DMS79 (cell line): ENCODE measurements around the gene ANTXR1.

ENCODE experiments used
- DNase-seq: peaks from one replicate; lab custom pipeline; 2025; lab: John Stamatoyannopoulos, UW

ANTXR1 gene

DNA sequence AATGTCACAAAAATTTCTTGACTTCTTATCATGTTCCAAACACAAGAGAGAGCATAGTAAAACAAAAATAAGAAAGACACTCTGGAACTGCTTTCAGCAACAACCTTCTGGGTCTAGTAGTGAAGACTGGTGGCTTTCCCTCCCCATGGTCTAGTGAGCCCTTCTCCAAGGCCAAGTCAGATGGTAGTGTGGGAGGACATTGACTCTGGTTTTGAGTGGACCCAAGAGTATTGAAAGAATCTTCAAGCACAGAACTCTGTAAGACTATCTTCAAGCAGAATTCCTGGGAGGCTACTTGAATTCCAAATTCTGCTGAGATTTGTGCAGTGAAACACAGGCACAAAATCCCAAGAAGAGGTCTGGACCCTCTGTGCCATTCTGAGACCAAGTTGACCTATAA is 21.1 kb downstream of the ANTXR1 start:
- no peak for DNase-seq

DNA sequence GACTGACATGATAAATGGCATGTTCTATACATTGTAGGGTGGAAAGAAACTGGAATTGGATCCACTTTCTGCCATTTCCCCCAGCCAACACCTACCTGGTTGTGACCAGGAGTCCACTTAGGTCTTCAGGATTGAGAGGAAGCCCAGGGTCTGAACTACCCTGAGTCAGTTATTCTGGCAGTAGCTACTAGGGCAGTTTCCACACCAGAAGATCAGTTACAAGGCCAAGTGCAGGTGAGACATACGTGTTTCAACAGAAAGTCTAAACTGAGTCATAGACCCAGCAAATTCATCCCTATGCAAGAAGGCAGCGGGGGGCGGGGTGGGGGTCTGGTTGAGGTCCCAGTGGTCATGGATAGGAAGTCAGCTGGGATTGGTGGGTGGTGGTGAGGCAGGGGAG is 21.9 kb downstream of the ANTXR1 start:
- no peak for DNase-seq

DNA sequence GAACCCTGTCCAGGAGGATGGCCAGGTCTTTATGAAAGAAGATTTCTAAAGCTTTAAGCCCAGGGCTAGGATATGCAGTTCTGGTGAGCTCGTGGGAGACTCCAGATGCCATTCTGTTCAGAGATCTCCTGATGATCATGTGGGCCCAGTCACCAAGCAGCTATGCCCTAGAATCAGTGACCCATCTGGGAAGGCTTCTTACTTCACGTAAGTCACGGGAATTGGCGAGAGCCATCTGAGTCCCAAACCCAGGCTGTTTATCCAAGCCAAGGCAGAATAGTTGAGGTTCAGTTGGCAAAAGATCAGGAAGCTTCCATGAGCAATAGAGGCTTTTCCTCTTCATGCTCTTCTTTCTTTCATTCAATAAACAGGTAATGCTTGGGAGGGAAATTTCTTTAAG is 23.9 kb downstream of the ANTXR1 start:
- DNase-seq = no peak

DNA sequence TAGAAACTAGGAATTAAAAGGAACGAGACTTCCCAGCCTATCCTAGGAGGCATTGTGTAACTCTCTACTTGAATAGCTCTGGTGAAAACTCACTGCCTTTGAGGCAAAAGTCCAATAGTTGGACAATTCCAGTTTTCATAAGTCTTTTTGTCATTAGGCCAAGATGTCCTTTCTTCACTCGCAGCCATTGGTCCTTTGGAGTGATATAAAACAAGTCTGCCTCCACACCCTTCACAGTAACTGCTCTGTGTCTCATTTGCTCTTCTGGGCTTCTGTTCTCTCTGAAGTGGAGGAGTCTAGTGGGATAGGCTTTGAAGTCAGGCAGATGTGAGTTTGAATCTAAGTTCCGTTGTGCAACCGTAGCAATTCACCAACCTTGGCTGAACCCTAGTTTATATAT is 28.2 kb downstream of the ANTXR1 start:
- DNase-seq = no peak

DNA sequence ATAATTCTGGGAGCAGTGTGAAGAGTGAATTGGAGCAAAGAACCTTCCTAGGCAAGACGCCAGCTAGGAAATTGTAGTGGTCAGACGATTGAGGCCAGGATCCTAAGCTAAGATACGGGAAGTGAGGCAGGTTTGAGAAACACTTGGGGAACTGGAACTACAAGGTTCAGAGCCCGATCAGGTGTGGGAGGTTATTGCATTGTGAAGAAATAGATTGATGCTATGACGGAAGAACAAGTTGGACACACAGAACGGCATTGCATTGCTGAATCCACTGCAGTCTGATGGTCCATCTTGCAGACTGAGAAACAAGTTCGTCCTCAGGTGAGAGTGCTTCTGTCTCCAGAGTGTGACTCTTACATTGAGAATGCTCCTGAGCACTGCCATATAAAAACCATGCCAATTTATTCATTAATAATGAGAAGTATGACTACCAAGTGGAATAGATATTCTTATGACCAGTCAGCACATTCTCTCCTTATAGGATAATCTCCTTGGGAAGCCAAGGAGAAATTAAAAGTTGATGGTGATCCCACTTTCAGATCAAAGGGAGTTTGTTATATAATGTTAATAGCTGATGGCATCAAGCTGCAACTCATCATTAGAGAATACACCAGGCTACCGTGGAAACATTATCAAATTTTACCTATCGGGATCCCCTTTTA is 30.9 kb downstream of the ANTXR1 start:
- DNase-seq = no peak

DNA sequence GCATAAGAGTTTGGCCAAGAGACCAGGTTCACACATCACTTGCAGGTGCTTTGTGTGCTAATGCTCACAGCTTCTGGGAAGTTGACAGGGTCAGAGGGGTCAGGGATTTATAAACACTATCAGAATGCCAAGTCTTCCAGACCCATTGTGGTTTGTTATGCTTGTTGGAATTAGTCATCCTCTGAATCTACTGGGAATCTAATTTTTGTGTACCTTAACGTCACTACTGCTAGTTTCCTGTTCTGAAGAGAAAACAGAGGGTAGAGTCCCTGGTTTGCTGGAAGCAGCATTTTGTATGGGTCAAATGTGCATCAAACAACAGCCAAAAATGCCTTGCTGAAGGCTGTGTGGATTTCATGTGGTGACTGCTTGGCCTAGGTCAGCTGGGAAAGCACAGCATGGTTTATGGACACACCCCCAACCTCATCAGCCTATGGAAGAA is 33.3 kb downstream of the ANTXR1 start:
- no peak for DNase-seq

DNA sequence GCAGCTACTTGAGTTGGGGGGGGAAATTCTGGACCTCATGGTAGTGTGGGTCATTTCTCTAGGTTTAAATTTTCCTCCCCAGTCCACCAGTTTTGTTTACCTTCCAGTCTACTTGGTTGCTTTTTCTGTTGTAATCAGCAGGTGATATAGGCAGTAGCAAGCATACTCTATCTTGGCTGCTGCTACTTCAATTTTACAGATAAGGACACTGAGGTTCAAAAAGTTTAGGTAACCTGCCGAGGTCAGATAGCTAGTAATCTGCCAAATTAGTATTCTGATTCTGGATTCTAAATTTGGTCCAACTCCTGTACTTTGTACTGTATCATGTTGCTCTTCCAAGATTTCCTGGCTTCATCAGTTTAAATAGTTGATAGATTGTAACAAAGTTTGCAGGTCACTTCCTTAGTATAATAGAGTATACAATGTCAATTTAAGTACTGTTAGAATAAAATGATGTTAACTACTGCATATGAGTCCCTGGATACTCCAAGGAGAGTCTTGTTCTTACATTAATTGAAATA is 34.7 kb downstream of the ANTXR1 start:
- DNase-seq = no peak

DNA sequence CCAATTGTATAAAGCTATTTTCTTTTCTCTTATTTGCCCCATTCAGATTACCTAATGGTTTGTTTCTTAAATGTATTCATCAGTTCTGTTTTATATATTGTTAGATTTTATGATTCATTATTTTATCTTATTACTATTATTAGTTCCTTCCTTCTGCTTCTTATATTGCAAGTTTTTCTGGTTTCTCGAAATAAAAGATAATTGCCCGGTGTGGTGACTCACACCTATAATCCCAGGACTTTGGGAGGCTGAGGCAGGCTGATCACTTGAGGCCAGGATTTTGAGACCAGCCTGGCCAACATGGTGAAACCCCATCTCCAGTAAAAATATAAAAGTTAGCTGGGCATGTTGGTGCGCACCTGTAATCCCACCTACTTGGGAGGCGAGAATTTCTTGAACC is 37.8 kb downstream of the ANTXR1 start:
- DNase-seq = no peak

DNA sequence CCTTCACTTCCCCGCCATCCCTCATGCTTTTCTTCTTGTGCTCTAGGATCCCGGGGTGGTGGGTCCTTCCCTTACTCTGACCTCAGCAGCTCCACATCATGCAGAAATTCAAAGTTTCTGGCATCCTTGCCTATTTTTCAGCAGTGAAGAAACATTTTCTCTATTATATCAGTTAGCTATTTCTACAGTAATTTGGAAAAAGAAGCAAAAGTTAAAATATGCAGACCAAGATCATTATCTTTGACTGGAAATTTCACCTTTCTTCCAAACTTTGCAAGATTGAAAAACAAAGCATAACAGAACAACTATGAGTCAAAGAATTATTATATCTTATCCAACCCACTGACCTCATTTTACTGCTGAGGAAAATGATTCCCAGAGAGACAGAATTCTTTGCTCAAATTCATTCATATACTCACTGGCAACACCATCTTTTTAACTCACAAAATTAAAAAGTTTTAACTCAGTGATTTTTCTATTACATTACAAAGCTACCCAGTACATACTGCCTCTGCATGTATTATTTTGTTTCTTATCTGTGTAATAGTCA is 40.5 kb downstream of the ANTXR1 start:
- no peak for DNase-seq

DNA sequence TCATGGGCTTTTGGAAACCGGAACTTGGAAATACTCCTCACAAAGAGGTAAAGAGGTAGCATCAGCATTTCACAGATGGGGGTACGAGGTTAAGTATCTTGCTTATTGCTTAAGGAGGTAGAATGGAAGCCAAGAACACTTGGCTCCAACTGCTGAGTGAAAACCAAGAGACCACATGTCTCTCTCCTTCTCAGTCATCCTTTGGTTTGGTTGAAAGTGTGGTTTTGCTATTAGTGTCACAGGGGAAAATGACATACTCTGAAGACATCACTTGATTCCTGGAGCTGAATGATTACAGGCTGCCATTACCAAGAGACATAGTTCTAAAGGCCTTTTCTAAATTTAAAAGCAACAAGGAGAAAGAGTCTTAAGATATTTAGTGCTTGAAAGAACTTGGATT is 41.5 kb downstream of the ANTXR1 start:
- DNase-seq = no peak

DNA sequence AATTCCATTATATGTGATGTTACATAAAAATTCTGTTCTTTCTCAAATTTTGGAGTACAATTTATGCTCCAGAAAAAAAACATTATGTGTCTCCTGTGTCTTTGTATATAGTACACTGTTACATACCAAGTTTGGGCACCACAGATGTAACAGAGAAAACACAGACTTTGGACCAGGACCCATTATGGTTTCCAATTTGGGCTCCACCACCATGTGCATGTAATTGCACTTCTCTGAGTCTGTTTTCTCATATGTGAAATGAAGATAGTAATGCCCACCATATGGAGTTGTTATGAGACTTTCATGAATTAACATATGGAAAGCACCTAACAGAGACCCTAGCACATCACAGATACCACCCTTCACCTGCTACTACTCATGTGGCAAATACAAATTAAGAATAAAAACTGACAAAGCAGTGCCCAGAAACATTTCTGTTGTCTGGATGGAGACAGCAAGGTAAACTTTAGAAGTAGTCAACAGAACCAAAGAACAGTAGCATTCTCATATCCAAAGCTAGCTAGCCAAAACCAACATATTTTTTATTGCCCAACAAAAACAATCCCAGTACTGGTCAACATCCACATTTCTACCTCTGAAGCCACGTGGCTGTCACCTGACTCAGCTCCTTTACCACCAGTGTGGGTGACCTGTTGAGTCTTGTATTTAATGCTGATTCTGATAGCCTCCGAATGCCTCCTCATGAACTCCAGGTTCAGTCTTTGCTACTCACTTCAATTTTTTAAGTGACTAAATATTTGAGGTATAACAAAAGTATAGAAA is 42.9 kb downstream of the ANTXR1 start:
- no peak for DNase-seq

DNA sequence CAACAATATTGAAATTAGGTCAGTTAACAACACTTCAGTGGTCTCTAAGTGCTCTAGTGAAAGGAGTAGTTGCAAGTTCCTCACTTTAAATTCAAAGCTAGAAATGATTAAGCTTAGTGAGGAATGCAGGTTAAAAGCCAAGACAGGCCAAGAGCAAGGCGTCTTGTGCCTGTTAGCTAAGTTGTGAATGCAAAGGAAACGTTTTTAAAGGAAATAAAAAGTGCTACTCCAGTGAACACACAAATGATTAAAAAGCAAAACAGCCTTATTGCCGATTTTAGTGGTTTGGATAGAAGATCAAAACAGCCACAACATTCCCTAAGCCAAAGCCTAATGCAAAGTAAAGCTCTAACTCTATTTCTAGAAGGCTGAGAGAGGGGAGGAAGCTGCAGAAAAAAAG is 44.7 kb downstream of the ANTXR1 start:
- no peak for DNase-seq

DNA sequence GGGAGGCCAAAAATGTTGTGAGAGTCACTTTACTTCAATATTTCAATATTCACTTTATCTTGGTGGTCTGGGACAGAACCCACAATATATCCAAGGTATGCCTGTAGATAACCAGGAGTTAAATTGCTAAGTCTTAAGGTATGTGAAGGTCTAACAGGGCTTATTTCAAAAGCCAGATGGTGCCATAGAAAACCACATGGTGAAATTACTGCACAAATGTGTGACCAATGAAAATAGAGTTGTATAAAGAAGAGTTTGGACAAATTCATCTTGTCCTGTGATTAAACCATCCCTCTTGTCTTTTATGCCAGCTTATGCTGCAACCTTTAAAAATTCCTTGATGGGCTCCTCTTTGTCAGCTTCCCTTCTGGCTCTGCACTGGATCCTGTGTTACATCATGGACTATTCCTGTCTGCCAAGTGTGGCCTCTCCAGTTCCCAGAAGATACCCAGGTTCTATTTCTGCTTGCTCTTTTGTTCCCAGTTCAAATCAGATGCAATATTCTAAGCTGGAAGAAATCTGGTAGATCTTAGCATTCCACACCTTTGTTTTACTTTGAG is 46.8 kb downstream of the ANTXR1 start:
- DNase-seq = no peak

DNA sequence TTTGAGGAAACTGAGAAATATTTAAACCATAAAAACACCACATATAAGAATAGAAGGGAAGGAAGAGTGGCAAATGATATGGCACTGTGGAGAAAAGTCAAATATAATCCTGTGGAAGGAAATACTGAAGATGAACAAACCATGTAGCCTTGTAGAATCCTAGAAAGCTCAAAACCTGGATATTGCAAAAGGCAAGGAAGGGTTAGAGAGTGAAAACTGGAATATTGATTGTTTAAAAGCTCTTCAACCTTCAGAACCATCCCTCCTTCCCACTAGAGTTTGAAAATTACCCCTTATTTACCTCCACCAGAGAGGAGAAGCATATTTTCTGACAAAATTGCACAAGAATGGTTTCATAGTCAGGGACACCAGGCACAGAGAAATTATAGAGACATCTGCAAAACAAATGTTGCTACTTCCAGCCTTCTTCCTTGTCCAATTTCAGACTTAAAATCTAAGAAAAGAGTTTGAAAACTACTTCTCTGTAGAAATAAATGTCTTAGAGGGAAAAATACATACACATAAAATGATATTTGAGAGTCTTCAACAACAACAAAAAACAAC is 48.0 kb downstream of the ANTXR1 start:
- no peak for DNase-seq

DNA sequence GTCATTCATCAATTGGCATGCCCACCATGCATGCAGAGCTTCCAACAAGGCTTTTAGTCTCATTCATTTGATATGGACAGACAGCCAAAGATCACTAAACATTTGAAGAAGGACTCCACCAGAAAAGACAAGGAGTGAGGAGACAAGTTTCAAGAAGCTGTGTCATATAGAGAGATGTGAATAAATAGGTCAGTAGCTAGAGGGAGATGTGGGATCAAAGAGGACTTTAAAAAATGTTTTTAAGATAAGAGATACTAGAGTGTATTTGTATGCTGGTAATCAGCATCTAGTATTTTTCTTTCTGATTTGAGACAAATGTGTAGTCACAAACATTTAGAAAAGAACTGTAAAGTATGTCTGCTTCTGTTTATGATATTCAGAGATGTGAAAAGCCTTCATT is 48.5 kb downstream of the ANTXR1 start:
- DNase-seq = no peak

DNA sequence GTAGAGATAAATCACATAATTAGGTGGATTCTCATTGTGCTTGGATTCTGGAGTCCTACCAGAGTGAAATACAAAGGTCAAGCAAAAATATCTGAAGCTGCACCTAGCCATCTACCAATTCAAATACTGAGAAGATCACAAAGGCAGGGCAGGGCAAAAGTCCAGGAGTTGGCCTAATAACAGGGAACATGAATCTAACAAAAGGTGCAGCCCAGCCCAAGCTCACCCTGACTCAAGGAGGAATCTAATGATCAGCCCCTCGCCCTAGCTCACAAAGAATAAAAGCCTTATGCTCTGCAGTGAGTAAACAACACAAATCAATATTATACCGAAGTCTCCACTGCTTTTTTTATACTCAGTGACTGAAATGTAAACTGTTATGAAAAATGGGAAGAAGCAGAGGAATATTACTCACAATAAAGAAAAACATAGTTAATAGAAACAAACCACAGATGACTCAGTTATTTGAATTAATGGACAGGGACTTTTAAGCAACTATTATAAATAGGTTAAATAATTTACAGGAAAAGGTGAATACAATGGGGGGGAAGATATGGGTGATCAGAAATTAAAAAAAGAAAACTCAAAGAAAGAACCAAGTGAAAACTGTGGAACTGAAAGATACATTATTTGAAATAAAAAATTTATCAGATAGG is 49.5 kb downstream of the ANTXR1 start:
- DNase-seq = no peak

DNA sequence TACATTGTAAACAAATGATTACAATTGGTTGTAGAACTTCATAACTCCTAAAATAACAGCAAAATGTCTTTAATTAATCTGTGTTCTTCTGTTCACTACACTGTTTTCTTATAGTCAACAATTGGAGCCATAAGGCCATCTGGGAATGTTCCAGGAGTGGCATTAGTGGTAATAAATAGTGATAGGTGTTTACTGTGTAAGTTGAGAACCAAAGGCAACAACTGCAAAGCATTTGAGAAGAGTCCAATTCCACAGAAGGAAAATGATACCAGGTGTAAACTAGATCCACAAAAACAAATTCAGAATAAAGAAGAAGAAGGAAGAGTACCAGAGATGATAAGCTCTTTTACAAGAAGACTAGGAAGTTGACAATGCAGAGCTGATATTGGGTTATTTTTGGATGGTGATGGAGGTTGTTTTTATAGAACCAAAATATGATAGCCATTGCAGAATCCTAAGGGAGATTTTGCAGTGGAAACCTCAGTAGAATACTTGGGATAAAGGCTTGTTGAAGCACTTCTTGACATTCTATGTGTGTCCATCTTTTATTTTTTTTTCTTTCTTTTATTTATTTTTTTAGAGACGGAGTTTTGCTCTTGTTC is 52.9 kb downstream of the ANTXR1 start:
- no peak for DNase-seq

DNA sequence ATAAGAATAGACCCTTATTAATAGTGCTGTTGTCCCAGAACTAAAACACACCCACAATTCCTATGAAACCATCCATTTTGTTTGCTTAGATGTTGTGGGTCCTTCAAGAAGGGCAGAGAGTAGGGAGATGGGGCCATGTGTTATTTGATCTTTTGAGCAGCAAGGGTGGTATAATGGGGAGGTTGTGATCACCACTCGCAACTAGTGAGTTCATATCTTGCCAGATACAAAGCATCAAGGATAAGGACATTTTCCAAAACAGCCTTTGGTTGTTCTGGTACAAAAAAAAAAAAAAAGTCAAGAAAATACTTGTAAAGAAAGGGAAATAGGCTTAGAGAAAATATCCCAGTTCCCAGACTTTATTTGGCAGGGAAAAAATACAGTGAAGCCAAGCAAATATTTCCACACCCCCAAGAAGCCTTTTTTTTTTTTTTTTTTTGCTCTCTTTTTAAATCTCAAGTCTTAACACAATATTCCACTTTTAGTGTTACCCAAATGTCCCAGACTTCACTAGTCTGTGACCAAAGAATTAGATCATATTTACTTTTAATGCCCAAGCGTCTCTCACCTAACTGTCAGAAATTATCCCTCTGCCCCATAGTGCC is 54.1 kb downstream of the ANTXR1 start:
- no peak for DNase-seq

DNA sequence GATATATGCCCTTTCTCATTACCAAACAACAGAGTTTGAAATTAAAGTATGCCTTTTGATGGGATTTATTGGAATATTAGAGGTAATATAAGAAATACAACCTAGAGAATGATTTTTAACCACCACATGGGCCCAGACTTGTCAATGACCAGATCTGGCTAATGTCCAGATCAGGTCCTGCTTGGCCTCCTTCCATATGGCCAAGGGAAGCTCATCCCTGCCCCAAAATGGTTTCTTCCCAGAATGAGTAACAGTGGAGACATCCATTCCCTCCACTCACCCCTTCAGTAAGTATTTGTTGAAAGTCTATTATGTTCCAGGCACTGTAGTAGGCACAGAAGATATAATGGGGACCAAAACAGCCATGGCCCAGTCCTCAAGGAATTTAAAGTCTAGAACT is 54.9 kb downstream of the ANTXR1 start:
- DNase-seq = no peak

DNA sequence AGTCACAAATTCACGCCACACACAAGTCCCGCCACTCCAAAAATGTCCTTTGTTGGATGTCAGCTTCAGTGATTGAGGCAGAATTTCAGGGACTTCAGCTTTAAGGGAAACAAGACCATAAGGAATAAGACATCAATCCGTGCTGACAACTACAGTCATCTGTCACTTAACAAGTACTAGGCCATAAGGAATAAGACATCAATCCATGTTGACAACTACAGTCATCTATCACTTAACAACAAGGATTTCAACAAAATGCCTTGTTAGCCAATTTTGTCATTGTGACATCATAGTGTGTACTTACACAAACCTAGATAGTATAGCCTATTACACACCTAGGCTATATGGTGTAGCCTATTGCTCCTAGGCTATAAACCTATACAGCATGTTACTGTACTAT is 58.0 kb downstream of the ANTXR1 start:
- DNase-seq = no peak

DNA sequence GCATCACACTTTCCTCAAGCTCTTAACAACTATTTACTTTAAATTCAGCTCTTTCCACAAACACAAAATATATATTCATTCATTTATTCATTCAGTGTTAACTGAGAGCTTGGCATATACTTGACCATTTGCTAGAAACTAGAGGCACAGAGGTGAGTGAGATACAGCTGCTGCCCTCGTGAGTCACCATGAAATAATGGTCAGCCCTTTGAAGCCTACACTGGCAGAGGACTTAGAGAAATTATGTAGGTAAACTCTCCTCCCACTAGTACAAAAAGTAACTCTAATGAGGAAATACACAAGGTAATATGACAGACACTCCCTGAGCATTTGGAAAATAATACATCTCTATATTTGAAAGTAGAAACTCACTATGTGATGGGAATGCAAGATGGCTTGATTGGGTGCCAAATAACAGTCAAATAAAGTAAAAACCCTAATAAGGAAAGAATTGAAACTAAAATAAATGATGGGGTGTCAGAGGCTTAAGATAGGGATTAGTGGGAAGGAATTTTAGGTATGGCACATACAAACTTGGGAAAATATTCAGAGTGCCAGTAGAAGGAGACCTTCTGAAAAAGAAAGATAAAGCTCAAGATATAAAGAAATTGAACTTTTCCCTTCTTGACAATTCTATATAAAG is 61.1 kb downstream of the ANTXR1 start:
- DNase-seq = no peak
